Naive thymus-derived CD4-positive, alpha-beta T cell (primary cell): Measurements from ENCODE around the gene PDC. TPM values are rescaled to one million over a fixed set of nuclear protein-coding genes. Genes with fewer than 3 reads are reported as not detected.
"Not testable (repeated sequence)": the region's sequence is repeated elsewhere in the genome, so short reads cannot be mapped to it uniquely, and the experiment has no call there.

Experiments used
- ATAC-seq: fragments of 150-1000 bp; cut with Tn5 transposase; 2 replicates; pipeline ENCODE4 v1.10.0; 2021; ENCODE audit warnings: mild to moderate bottlenecking, moderate library complexity
- CTCF ChIA-PET: fragments of 350-600 bp; sonication (Branson Sonifier 250); formaldehyde crosslinking; loops from one replicate; lab custom pipeline; 2021; ENCODE audit warnings: antibody characterized with exemption; lab: Charles Lee
- POLR2A ChIA-PET: fragments of 350-600 bp; sonication (Branson Sonifier 250); formaldehyde crosslinking; loops from one replicate; lab custom pipeline; 2021; ENCODE audit warnings: antibody characterized with exemption, inconsistent platforms; lab: Charles Lee
- DNase-seq, 9 donors: peaks; one replicate each; pipeline versions ENCODE4 v3.0.0 to v3.0.0-alpha.2; 2020 to 2022; ENCODE audit warnings: mixed read lengths in 1 of 9
- H3K27ac ChIP-seq: one replicate; pipeline ENCODE4 v1.7.0; 2013; ENCODE audit warnings: mild to moderate bottlenecking, low read depth, low read length, moderate library complexity
- H3K27me3 ChIP-seq, 2 donors: one replicate each; pipeline ENCODE4 v1.7.0; 2013; ENCODE audit warnings: low read length in 2 of 2, mild to moderate bottlenecking in 2 of 2, moderate library complexity in 2 of 2; ENCODE audit not compliant: control insufficient read depth in 2 of 2, insufficient read depth in 2 of 2
- H3K36me3 ChIP-seq, 3 experiments: 1 replicate in 2 of 3; 2 replicates in 1 of 3; pipeline ENCODE4 v1.7.0; 2013; ENCODE audit warnings: low read length in 3 of 3, mild to moderate bottlenecking in 3 of 3, moderate library complexity in 1 of 3; ENCODE audit not compliant: insufficient read depth in 3 of 3, control insufficient read depth in 2 of 3
- H3K4me1 ChIP-seq, 2 donors: one replicate each; pipeline ENCODE4 v1.7.0; 2013; ENCODE audit warnings: low read length in 2 of 2, mild to moderate bottlenecking in 2 of 2, moderate library complexity in 1 of 2; ENCODE audit not compliant: control insufficient read depth in 2 of 2, insufficient read depth in 2 of 2
- H3K4me3 ChIP-seq: 2 replicates; pipeline ENCODE4 v1.7.0; 2013; ENCODE audit warnings: mild to moderate bottlenecking, low read length
- H3K9me3 ChIP-seq, 3 experiments: 1 replicate in 2 of 3; 2 replicates in 1 of 3; pipeline ENCODE4 v1.7.0; 2013; ENCODE audit warnings: low read length in 3 of 3; ENCODE audit not compliant: control insufficient read depth in 2 of 3
- H3K27ac Mint-ChIP-seq, 9 donors: one replicate each; pipeline ENCODE4 v1.8.0; 2020 to 2022; ENCODE audit warnings: mixed read lengths in 9 of 9, mild to moderate bottlenecking in 8 of 9, moderate library complexity in 5 of 9, inconsistent platforms in 2 of 9
- H3K27me3 Mint-ChIP-seq, 5 donors: one replicate each; pipeline ENCODE4 v1.8.0; 2021 to 2022; ENCODE audit warnings: mixed read lengths in 5 of 5, mild to moderate bottlenecking in 1 of 5
- H3K36me3 Mint-ChIP-seq, 5 donors: one replicate each; pipeline ENCODE4 v1.8.0; 2020 to 2022; ENCODE audit warnings: mixed read lengths in 5 of 5, mild to moderate bottlenecking in 3 of 5, inconsistent platforms in 1 of 5
- H3K4me1 Mint-ChIP-seq, 7 donors: one replicate each; pipeline ENCODE4 v1.8.0; 2020 to 2022; ENCODE audit warnings: mixed read lengths in 7 of 7, mild to moderate bottlenecking in 3 of 7, inconsistent platforms in 1 of 7
- H3K4me3 Mint-ChIP-seq, 10 donors: one replicate each; pipeline ENCODE4 v1.8.0; 2020 to 2022; ENCODE audit warnings: mild to moderate bottlenecking in 10 of 10, mixed read lengths in 10 of 10, moderate library complexity in 6 of 10, inconsistent platforms in 2 of 10
- H3K9me3 Mint-ChIP-seq, 11 donors: one replicate each; pipeline ENCODE4 v1.8.0; 2020 to 2022; ENCODE audit warnings: mixed read lengths in 11 of 11, mild to moderate bottlenecking in 4 of 11, inconsistent platforms in 1 of 11, moderate library complexity in 1 of 11
- intact Hi-C, 2 donors: fragments of 100-400 bp; cut with micrococcal nuclease; formaldehyde crosslinking; loops; one replicate each; pipeline ENCODE4 v1.15.1; 2023
- polyA plus RNA-seq, 2 donors: library from polyadenylated mRNA; unstranded; fragments of 300-500 nt; fragmentation: Illumina TruSeq; gene quantifications; one replicate each; pipeline ENCODE4 v1.2.3, GENCODE V29; 2021
- total RNA-seq, 6 experiments: library from RNA in 5 of 6; stranded (reverse) in 5 of 6; gene quantifications; 1 replicate in 5 of 6; 2 replicates in 1 of 6; pipeline ENCODE4 v1.2.3 and lab custom pipeline; 2021 to 2026

PDC gene
- total and polyA plus RNA-seq, 7 experiments from 2014 or later, result not detected

DNA sequence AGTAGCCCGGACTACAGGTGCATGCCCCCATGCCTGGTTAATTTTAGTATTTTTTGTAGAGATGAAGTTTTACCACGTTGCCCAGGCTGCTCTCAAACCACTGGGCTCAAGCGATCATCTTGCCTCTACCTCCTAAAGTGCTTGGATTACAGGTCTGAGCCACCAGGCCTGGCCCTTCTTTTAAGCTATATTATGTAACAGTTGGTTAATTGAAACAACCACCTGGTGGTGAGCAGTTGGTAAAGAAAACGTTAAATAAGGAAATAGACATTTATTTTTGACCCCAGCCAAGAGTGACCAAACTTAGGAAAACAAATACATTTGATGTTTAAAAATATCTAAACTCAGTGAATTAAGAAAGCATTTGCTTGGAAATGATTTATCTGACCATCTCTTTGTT lies 12.1 kb upstream of the PDC start:
- DNase-seq, result no peak
- POLR2A ChIA-PET, result no interaction called here
- Mint-ChIP-seq H3K27ac (no peak overlapping the region), H3K27me3 (peaks cover 0 to 22% (median 0%) of the 10 kb centered on the region in 5 donors), H3K4me1 (no peaks in the 10 kb centered on the region), H3K9me3 (no peaks in the 10 kb centered on the region), H3K36me3 (no peaks in the 10 kb centered on the region), H3K4me3 (no peak overlapping the region)
- no peak for ATAC-seq
- Histone ChIP-seq H3K27me3 (no peaks in the 10 kb centered on the region), H3K4me3 (no peak overlapping the region), H3K36me3 (no peaks in the 10 kb centered on the region), H3K4me1 (no peaks in the 10 kb centered on the region), H3K27ac (no peak overlapping the region), H3K9me3 (no peaks in the 10 kb centered on the region)
- CTCF ChIA-PET, result no interaction called here
- intact Hi-C loops, result no loop called here

DNA sequence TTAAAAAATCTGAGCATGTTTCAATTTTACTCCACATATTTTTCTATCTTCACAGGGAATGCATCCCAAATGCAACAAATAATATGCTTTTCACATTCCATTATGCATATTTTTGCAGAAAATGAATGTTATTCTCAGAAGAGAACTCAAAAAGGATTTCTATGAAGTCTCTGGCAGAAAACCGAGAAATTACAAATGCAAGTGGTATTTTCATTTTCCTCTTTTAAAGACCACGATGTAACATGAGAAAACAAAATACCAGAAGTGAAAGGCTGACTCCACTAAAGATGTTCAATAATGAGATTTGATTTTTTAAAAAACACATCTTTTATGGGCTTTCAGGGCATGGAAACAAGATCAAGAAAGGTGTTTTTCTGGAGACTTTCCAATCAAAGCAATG lies 5.0 kb upstream of the PDC start:
- no peak overlapping the region for H3K27ac ChIP-seq
- Mint-ChIP-seq H3K27me3 (peaks cover 0 to 26% (median 5%) of the 10 kb centered on the region in 5 donors), H3K4me3 (no peak overlapping the region), H3K36me3 (peaks cover 0 to 4% (median 0%) of the 10 kb centered on the region in 5 donors), H3K4me1 (no peaks in the 10 kb centered on the region), H3K27ac (no peak overlapping the region), H3K9me3 (peaks cover 0 to 4% (median 0%) of the 10 kb centered on the region in 11 donors)
- H3K4me1 ChIP-seq, result no peaks in the 10 kb centered on the region
- intact Hi-C loops, result no loop called here
- POLR2A ChIA-PET, result no interaction called here
- no peak for ATAC-seq
- H3K36me3 ChIP-seq, result no peaks in the 10 kb centered on the region
- no peak overlapping the region for H3K4me3 ChIP-seq
- CTCF ChIA-PET, result no interaction called here
- no peaks in the 10 kb centered on the region for H3K9me3 ChIP-seq
- DNase-seq, result no peak
- no peaks in the 10 kb centered on the region for H3K27me3 ChIP-seq

DNA sequence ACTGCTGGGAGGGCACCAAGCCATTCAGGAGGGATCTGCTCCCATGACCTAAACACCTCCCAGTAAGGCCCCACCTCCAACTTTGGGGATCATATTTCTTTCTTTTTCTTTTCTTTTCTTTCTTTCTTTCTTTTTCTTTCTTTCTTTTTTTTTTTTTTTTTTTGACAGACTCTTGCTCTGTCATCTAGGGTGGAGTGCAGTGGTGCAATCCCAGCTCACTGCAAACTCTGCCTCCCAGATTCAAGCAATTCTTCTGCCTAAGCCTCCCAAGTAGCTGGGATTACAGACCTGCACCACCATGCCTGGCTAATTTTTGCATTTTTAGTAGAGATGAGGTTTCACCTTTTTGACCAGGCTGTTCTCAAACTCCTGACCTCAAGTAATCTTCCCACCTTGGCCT lies 4.6 kb upstream of the PDC start:
- H3K9me3 ChIP-seq, DNase-seq, H3K4me1 ChIP-seq, H3K36me3 Mint-ChIP-seq, H3K4me3 ChIP-seq, H3K4me3 Mint-ChIP-seq, H3K27me3 ChIP-seq, ATAC-seq, H3K36me3 ChIP-seq, POLR2A ChIA-PET, H3K27ac Mint-ChIP-seq, intact Hi-C loops, H3K9me3 Mint-ChIP-seq, H3K27ac ChIP-seq, CTCF ChIA-PET, H3K4me1 Mint-ChIP-seq: not testable (repeated sequence)
- peaks cover 0 to 26% (median 5%) of the 10 kb centered on the region in 5 donors for H3K27me3 Mint-ChIP-seq

DNA sequence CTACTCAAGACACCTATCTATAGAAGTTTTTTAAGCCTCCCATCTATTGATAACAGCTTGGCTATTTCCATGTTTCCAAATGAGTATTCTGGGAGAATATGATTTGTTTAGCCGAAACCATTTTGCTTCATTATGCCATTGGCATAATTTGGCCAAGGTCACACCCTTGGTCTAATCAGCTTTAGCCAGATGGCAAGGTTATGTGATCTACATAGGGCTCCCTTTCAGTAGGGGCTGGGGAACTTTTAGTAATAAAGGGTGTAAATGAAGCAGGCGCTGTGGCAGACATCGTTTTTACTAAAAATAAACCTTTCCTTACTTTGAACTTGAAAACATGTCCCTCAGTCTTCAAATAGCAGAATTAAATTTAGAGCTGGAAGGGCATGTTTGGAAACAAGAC lies 3.0 kb upstream of the PDC start:
- ChIA-PET POLR2A (no interaction called here), CTCF (interaction anchor here (0.7 kb wide), 1 partner anchor 19 kb away, joined by 3 read pairs; no protein-coding TSS in a partner anchor)
- Mint-ChIP-seq H3K4me1 (no peaks in the 10 kb centered on the region), H3K27ac (peak overlapping the region in 1 of 9 donors; percentile 11), H3K27me3 (peaks cover 0 to 22% (median 5%) of the 10 kb centered on the region in 5 donors), H3K9me3 (peaks cover 0 to 4% (median 0%) of the 10 kb centered on the region in 11 donors), H3K36me3 (peaks cover 0 to 4% (median 0%) of the 10 kb centered on the region in 5 donors), H3K4me3 (no peak overlapping the region)
- Histone ChIP-seq H3K27me3 (no peaks in the 10 kb centered on the region), H3K9me3 (no peaks in the 10 kb centered on the region), H3K4me3 (no peak overlapping the region), H3K36me3 (no peaks in the 10 kb centered on the region), H3K4me1 (no peaks in the 10 kb centered on the region), H3K27ac (no peak overlapping the region)
- ATAC-seq (no peak), DNase-seq (no peak)
- intact Hi-C loops, result no loop called here

DNA sequence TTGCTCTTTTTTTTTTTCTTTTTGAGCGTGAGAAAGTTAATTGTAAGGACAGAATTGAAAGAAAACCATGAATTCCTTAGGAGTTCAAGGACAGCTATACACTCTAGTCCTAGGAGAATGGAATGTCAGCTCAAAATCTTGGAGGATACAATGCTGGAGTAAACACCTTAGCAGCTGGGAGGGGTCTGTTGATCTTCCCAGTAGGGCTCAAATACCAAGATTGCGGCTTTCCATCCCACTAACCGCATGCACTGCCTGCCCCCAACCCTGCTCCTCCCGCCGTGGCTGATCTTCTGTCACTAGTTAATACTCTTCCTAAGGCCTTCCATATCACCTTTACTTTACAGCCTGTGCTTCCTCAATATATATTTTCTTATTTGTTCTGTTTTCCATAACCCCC lies 2.6 kb upstream of the PDC start:
- ATAC-seq (no peak), DNase-seq (no peak)
- Histone ChIP-seq H3K27me3 (no peaks in the 10 kb centered on the region), H3K9me3 (no peaks in the 10 kb centered on the region), H3K36me3 (no peaks in the 10 kb centered on the region), H3K4me3 (no peak overlapping the region), H3K27ac (no peak overlapping the region), H3K4me1 (no peaks in the 10 kb centered on the region)
- H3K27ac Mint-ChIP-seq, result peak overlapping the region in 1 of 9 donors; percentile 11
- peaks cover 0 to 22% (median 5%) of the 10 kb centered on the region in 5 donors for H3K27me3 Mint-ChIP-seq
- ChIA-PET CTCF (interaction anchor here (0.7 kb wide), 1 partner anchor 19 kb away, joined by 3 read pairs; no protein-coding TSS in a partner anchor), POLR2A (no interaction called here)
- no peak overlapping the region for H3K4me3 Mint-ChIP-seq
- H3K9me3 Mint-ChIP-seq, result peaks cover 0 to 4% (median 0%) of the 10 kb centered on the region in 11 donors
- peaks cover 0 to 4% (median 0%) of the 10 kb centered on the region in 5 donors for H3K36me3 Mint-ChIP-seq
- intact Hi-C loops, result no loop called here
- H3K4me1 Mint-ChIP-seq, result no peaks in the 10 kb centered on the region

DNA sequence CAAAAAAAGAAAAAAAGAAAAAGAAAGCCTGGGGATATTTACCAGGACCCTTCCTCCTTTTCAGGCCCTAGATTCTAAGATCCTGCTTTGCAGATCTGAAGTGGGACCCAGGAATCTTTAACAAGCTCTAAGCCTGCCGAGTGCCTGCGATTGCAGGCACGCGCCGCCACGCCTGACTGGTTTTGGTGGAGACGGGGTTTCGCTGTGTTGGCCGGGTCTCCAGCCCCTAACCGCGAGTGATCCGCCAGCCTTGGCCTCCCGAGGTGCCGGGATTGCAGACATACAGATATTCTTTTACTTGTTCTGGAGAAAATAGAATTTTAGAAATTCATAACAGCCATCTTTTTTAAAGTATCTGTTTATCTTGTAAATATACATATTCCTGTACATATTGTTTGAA lies 1.8 kb downstream of the PDC start:
- H3K27ac Mint-ChIP-seq, H3K36me3 Mint-ChIP-seq, H3K4me1 Mint-ChIP-seq, H3K4me3 ChIP-seq, ATAC-seq, POLR2A ChIA-PET, H3K9me3 Mint-ChIP-seq, H3K4me3 Mint-ChIP-seq, H3K36me3 ChIP-seq, DNase-seq, intact Hi-C loops, H3K9me3 ChIP-seq, H3K27ac ChIP-seq, H3K27me3 ChIP-seq, H3K4me1 ChIP-seq, H3K27me3 Mint-ChIP-seq, CTCF ChIA-PET: not testable (repeated sequence)

DNA sequence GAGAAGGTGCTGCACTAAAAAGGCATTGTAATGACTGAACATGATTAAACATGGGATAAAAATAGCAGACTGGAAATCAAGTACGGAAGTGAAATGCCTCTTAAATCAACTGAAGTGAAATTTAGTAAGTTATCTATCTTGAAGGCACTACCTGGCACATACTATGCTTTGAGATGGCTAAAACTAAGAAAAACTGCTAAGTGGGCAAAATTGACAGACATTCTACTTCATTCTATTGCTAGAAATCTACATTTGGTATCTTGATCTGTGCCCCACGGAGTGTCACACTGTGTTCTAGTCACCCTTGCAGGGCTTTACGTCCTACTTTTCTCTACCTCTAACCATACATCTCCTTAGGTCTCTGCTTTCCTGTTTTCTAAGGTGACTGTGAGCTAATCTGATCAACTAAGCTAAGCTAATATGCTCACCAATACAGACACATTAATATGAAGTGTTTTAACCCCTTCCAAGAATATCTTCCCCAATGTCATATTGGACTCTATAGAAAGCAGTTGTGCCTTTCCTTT lies 4.1 kb downstream of the PDC start:
- Mint-ChIP-seq H3K36me3 (peaks cover 0 to 5% (median 0%) of the 10 kb centered on the region in 5 donors), H3K4me3 (no peak overlapping the region), H3K9me3 (no peaks in the 10 kb centered on the region), H3K27me3 (peaks cover 0 to 3% (median 0%) of the 10 kb centered on the region in 5 donors), H3K27ac (no peak overlapping the region), H3K4me1 (no peaks in the 10 kb centered on the region)
- no peak for DNase-seq
- intact Hi-C loops, result no loop called here
- ChIA-PET POLR2A (no interaction called here), CTCF (no interaction called here)
- H3K4me1 ChIP-seq, result no peaks in the 10 kb centered on the region
- no peak overlapping the region for H3K4me3 ChIP-seq
- no peak for ATAC-seq
- H3K36me3 ChIP-seq, result no peaks in the 10 kb centered on the region
- no peaks in the 10 kb centered on the region for H3K27me3 ChIP-seq
- H3K27ac ChIP-seq, result no peak overlapping the region
- H3K9me3 ChIP-seq, result no peaks in the 10 kb centered on the region
